ENCODE measurements around the gene PRKG1. TPM values are rescaled to one million over a fixed set of nuclear protein-coding genes. Genes with fewer than 3 reads are reported as not detected.

The PRKG1 gene
- total RNA-seq, 1 experiment from 2014 or later = 7.4 TPM

DNA sequence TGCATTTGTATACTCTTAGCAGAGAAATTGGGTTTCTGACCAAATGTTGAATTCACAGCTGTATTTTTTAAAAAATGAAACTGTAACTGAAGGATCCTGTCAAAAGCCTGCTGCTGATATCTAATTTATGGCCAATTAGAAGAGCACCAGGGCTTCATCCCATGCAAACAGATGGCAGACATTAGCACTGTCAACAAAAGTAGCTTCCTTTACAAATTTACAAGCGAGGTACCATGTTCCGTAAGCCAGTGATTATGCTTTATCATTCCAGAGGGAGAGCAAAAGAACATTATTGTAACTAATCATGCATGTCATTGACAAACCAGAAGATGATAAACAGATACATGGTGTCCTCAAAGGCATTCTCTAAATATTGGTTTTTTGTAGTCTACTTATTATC lies 1062.6 kb downstream of the PRKG1 start:
- H3K36me3 ChIP-seq (ENCODE audit: low read depth, low read length) = no peaks in the 10 kb centered on the region
- no peaks in the 10 kb centered on the region for H4K20me1 ChIP-seq (ENCODE audit: low read length)
- peaks cover 51% of the 10 kb centered on the region for H3K27me3 ChIP-seq (ENCODE audit: low read length)
- no peaks in the 10 kb centered on the region for H3K4me1 ChIP-seq (ENCODE audit: insufficient read depth, low read length)
- DNase-seq = no peak
- H3K9me2 ChIP-seq (replicated peaks; ENCODE audit: low read length) = no peaks in the 10 kb centered on the region
- H3K79me2 ChIP-seq (ENCODE audit: low read length) = no peaks in the 10 kb centered on the region
- BruUV-seq (replicated peaks) = no TSS peak
- CTCF ChIA-PET = no interaction called here
- H3K9me3 ChIP-seq (ENCODE audit: low read length) = no peaks in the 10 kb centered on the region
- H3F3A ChIP-seq (ENCODE audit: low read length, unreplicated experiment) = no peaks in the 10 kb centered on the region
- POLR2A ChIA-PET (ENCODE audit: unreplicated experiment) = no interaction called here
- no peak overlapping the region for H3K27ac ChIP-seq (ENCODE audit: low read length)
- H3K9ac ChIP-seq (ENCODE audit: low read length) = no peak overlapping the region
- H2AFZ ChIP-seq (ENCODE audit: low read length) = no peak overlapping the region
- no peak overlapping the region for H3K4me3 ChIP-seq (ENCODE audit: low read length)
- no peak for ATAC-seq
- intact Hi-C loops (cut with micrococcal nuclease) = no loop called here
- no peak for TF ChIP-seq CTCF (conservative IDR thresholded peaks at IDR 0.05; ENCODE audit: low read depth, low read length)
- H3K4me2 ChIP-seq (ENCODE audit: low read length) = no peak overlapping the region

DNA sequence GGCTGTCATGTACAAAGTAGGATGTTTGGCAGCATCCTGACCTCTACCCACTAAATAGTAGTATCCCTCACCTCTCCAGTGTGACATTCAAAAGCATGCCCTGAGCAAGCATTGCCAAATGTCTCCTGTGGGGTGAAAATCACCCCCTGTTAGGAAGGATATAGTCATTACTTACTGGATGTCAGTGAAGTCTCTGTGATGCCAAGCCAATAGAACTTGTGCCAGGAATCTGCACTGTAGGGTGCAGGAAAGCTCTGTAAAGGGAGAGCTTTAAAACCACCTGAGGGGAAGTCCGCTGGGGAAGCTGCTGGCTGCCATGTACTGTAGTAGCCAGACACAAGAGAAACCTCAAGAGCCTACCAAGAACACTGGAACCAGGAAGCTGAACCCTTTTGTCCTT lies 1069.1 kb downstream of the PRKG1 start:
- H4K20me1 ChIP-seq (ENCODE audit: low read length) = no peaks in the 10 kb centered on the region
- intact Hi-C loops (cut with micrococcal nuclease) = no loop called here
- no peaks in the 10 kb centered on the region for H3K36me3 ChIP-seq (ENCODE audit: low read depth, low read length)
- no peaks in the 10 kb centered on the region for H3K9me2 ChIP-seq (replicated peaks; ENCODE audit: low read length)
- POLR2A ChIA-PET (ENCODE audit: unreplicated experiment) = no interaction called here
- BruUV-seq (replicated peaks) = no TSS peak
- H3K27me3 ChIP-seq (ENCODE audit: low read length) = peaks cover 23% of the 10 kb centered on the region
- H3F3A ChIP-seq (ENCODE audit: low read length, unreplicated experiment) = no peaks in the 10 kb centered on the region
- no peak overlapping the region for H3K4me3 ChIP-seq (ENCODE audit: low read length)
- no peak for ATAC-seq
- H3K79me2 ChIP-seq (ENCODE audit: low read length) = no peaks in the 10 kb centered on the region
- H3K4me2 ChIP-seq (ENCODE audit: low read length) = no peak overlapping the region
- DNase-seq = no peak
- H2AFZ ChIP-seq (ENCODE audit: low read length) = no peak overlapping the region
- H3K9me3 ChIP-seq (ENCODE audit: low read length) = no peaks in the 10 kb centered on the region
- TF ChIP-seq CTCF (conservative IDR thresholded peaks at IDR 0.05; ENCODE audit: low read depth, low read length) (no peak), EZH2phosphoT487 (IDR thresholded peaks at IDR 0.05; ENCODE audit: borderline replicate concordance, low read length) (no peak), EZH2 (IDR thresholded peaks at IDR 0.05; ENCODE audit: low read length, unreplicated experiment) (no peak)
- CTCF ChIA-PET = no interaction called here
- H3K27ac ChIP-seq (ENCODE audit: low read length) = no peak overlapping the region
- no peak overlapping the region for H3K9ac ChIP-seq (ENCODE audit: low read length)
- H3K4me1 ChIP-seq (ENCODE audit: insufficient read depth, low read length) = no peaks in the 10 kb centered on the region

DNA sequence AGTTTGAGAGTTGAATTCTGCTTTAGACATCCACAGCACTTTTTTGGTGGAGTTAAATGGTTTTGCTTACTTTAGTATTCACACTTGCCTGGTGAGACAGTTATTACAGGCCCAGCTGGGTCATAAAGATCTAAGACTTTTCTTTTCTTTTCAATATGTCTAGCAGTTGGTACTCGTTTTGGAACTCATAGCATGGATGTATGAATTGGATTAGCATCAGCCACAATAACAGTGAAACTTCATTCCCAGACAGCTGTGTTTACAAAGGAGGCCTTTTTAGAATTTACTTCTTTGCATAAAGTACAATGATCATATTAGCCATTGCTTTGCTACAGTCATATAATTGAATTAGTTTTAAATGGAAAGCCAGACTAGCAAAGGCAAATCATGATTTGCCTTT lies 1071.3 kb downstream of the PRKG1 start:
- Histone ChIP-seq H3F3A (ENCODE audit: low read length, unreplicated experiment) (no peaks in the 10 kb centered on the region), H3K9ac (ENCODE audit: low read length) (no peak overlapping the region), H3K4me1 (ENCODE audit: insufficient read depth, low read length) (no peaks in the 10 kb centered on the region), H3K9me3 (ENCODE audit: low read length) (no peaks in the 10 kb centered on the region), H4K20me1 (ENCODE audit: low read length) (no peaks in the 10 kb centered on the region), H3K4me3 (ENCODE audit: low read length) (no peak overlapping the region), H3K9me2 (replicated peaks; ENCODE audit: low read length) (no peaks in the 10 kb centered on the region), H3K4me2 (ENCODE audit: low read length) (no peak overlapping the region), H3K27ac (ENCODE audit: low read length) (no peak overlapping the region), H2AFZ (ENCODE audit: low read length) (no peak overlapping the region), H3K79me2 (ENCODE audit: low read length) (no peaks in the 10 kb centered on the region), H3K27me3 (ENCODE audit: low read length) (peaks cover 2% of the 10 kb centered on the region; the same call in 1 of the 2 replicates), H3K36me3 (ENCODE audit: low read depth, low read length) (no peaks in the 10 kb centered on the region)
- ChIA-PET CTCF (no interaction called here), POLR2A (ENCODE audit: unreplicated experiment) (no interaction called here)
- no peak for TF ChIP-seq CTCF (conservative IDR thresholded peaks at IDR 0.05; ENCODE audit: low read depth, low read length)
- TF ChIP-seq EZH2phosphoT487 (IDR thresholded peaks at IDR 0.05; ENCODE audit: borderline replicate concordance, low read length) = no peak
- TF ChIP-seq EZH2 (IDR thresholded peaks at IDR 0.05; ENCODE audit: low read length, unreplicated experiment) = no peak
- BruUV-seq (replicated peaks) = no TSS peak
- DNase-seq (no peak), ATAC-seq (no peak)
- intact Hi-C loops (cut with micrococcal nuclease) = no loop called here
